Suprapubic skin (tissue), 4 donors: Measurements from ENCODE around the gene LMAN1L.

Experiments
- POLR2A ChIP-seq, 2 donors: fragments of 450-650 bp; IDR thresholded peaks; one replicate each; pipeline ENCODE4 v1.6.1; 2017; ENCODE audit warnings: antibody characterized with exemption in 2 of 2, mild to moderate bottlenecking in 2 of 2, moderate library complexity in 2 of 2
- POLR2AphosphoS5 ChIP-seq, 3 donors: sonication (generic); formaldehyde crosslinking; IDR thresholded peaks; one replicate each; pipeline ENCODE4 v1.6.1; 2017; ENCODE audit warnings: antibody characterized with exemption in 3 of 3
- TF ChIP-seq, protein P1 (sequence below), 2 donors: fragments of 200-600 bp in 1 of 2; fragments of 450-650 bp in 1 of 2; sonication (generic) in 1 of 2; IDR thresholded peaks; one replicate each; pipeline ENCODE4 v1.5.1; 2016 to 2019; ENCODE audit warnings: antibody characterized with exemption in 2 of 2, mild to moderate bottlenecking in 1 of 2, moderate library complexity in 1 of 2

DNA sequence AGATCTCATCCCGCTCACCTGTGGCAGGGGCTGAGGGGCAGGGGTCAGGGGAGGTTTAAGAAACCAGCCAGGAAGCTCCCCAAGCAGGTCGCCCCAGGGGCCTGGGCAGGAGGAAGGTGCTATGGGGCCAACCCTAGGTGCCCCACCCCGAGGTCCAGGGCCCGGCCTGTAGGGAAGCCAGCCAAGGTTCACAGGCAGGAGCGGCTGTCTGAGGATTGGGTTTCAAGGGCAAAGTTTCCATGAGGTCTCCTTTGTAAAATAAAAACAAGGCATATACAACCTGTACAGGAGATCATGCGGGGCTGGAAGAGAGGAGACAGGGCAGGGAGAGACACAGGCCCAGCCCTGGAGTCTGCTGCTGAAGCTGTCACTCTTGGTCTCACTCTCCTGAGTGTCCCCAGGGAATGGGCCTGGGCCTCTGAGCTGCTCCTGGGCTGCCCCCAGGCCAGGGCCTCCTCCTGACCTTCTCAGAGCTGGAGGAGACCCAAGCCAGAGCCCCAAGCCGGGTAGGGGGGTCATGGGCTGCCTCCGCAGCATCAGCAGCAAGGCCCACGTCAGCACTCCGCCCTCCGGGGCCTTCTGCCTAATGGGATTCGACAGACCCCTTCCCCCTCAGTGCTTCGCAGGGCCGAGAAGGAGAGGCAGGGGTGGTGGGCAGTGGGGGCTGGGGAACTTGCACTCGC is 19.3 kb downstream of the LMAN1L start:
- TF ChIP-seq, protein P1, sequence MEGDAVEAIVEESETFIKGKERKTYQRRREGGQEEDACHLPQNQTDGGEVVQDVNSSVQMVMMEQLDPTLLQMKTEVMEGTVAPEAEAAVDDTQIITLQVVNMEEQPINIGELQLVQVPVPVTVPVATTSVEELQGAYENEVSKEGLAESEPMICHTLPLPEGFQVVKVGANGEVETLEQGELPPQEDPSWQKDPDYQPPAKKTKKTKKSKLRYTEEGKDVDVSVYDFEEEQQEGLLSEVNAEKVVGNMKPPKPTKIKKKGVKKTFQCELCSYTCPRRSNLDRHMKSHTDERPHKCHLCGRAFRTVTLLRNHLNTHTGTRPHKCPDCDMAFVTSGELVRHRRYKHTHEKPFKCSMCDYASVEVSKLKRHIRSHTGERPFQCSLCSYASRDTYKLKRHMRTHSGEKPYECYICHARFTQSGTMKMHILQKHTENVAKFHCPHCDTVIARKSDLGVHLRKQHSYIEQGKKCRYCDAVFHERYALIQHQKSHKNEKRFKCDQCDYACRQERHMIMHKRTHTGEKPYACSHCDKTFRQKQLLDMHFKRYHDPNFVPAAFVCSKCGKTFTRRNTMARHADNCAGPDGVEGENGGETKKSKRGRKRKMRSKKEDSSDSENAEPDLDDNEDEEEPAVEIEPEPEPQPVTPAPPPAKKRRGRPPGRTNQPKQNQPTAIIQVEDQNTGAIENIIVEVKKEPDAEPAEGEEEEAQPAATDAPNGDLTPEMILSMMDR (IDR thresholded peaks at IDR 0.05), result no peak
- TF ChIP-seq POLR2AphosphoS5 (IDR thresholded peaks at IDR 0.05) (no peak), POLR2A (IDR thresholded peaks at IDR 0.05) (no peak)
